ENCODE data around the gene C9orf78. TPM values are rescaled to one million over a fixed set of nuclear protein-coding genes. Genes with fewer than 3 reads are reported as not detected.

The C9orf78 gene, protein sequence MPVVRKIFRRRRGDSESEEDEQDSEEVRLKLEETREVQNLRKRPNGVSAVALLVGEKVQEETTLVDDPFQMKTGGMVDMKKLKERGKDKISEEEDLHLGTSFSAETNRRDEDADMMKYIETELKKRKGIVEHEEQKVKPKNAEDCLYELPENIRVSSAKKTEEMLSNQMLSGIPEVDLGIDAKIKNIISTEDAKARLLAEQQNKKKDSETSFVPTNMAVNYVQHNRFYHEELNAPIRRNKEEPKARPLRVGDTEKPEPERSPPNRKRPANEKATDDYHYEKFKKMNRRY
- 10 to 100 TPM; 25.2 to 39.8 (median 33.5) TPM for total RNA-seq
- long read RNA-seq, transcript C9orf78-201 (9 exons, 1,795 nt) = major isoform, 16 of 26 reads
- long read RNA-seq, partial matches to known transcripts = 4 of 26 reads
- long read RNA-seq, other reads (novel, unspliced or antisense) = 6 of 26 reads

DNA sequence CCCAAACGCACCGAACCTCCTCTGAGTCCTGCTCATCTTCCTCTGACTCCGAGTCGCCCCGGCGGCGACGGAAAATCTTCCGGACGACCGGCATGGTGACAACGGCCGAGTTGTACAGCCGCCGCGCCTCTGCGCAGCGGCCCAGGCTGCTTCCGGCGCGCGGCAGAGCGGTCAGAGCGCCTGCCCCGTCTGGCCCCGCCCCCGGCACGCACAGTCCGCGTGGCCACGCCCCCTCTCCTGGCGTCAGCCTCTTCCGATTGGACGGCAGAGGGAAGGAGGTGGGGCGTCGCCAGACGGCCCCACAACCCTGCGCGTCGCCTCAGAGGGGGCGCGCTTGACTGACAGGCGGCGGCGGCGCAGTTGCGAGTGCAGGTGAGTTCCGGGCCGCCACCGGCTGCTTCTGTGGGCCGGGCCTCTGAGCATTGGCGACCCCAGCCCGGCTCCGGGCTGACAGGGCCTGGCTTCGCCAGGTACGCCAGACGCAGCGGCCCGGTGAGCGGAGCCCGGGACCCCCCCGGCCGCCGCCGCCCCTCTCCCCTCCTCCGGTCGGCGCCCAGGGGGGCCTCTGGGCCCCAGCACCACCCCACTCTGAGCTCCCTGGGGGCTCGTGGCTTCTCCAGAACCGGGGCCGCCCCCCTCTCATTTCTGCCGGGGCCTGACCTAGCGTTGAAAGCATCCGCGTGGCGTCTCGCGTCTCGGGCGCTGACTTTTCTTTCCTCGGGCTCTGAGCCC lies at the start of gene C9orf78, which contains the start of gene USP20:
Gene C9orf78 (minus strand): TSS at position 148 of the 732 bp plus-strand sequence. CDS start 54 bp downstream, at position 94.
Gene USP20 (plus strand): TSS at position 331 of the 732 bp plus-strand sequence. CDS start 17,098 bp downstream, outside the sequence.
- peaks cover 0 to 18% (median 4%) of the 10 kb centered on the region in 4 donors for H3K4me1 ChIP-seq
- H3K27ac ChIP-seq = peak within 1 kb of the TSS; percentile 45 to 83 (median 83)
- TF ChIP-seq CTCF (IDR thresholded peaks at IDR 0.05) (peak in 2 of 4 donors; percentile 10 to 27), POLR2A (IDR thresholded peaks at IDR 0.05) (peak; percentile 90)
- peak; percentile 97 to 98 (median 98) for DNase-seq
- peak within 1 kb of the TSS; percentile 68 to 98 (median 98) for H3K4me3 ChIP-seq
- H3K36me3 ChIP-seq = peaks cover 9 to 32% (median 16%) of the 10 kb centered on the region in 4 donors
- WGBS (ENCODE audit: insufficient coverage, low coverage, low lambda C conversion rate, missing lambda C conversion rate) = 0% methylated on average over 3 of the region's 81 CpGs
- peak; percentile 98 to 99 (median 99) for ATAC-seq
- intact Hi-C loops (cut with DNase I) = no loop called here
- H3K27me3 ChIP-seq = no peaks in the 10 kb centered on the region
- no peaks in the 10 kb centered on the region for H3K9me3 ChIP-seq

DNA sequence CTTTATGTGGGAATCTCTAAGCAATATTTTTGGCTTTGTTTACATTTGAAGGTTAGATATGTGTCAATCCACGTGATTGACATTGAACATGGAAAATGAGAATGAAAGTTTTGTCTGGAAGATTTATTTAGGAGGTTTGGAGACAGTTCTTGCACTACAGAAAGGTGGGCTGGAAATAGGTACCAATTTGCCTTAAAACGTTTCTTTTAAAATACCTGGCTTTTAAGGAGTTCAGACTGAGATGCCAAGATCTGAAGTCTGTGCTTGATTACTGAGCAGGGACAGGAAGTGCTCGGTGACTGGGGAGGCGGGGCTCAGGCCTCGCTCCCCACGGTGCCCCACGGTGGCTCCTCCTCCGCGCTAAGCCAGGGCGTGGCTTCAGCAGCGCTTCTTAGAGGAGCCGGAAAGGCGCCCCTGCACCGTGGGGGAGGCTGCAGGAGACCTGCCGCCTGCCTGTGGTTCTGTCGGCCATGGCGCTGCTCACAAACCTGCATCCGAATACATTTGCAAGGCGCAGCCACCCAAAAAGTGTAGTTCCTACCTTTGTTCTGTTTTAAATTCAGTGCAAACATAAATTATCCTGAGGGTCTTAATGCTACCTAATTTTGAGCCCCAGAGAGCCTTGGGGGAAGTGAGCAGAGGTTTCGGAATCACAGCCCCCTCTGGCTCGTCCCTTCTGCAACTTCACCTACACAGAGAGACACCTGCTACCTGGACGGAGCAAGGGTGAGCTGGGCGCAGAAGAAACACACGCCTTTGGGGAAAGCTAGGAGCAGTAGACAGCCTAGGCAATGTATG lies 49.3 kb upstream of the C9orf78 start:
- WGBS (ENCODE audit: insufficient coverage, low coverage, low lambda C conversion rate, missing lambda C conversion rate) = 1% methylated on average over 19 of the region's 24 CpGs
- Histone ChIP-seq H3K36me3 (peaks cover 0 to 13% (median 0%) of the 10 kb centered on the region in 4 donors), H3K27ac (peak overlapping the region; percentile 28 to 68 (median 60)), H3K27me3 (no peaks in the 10 kb centered on the region), H3K9me3 (no peaks in the 10 kb centered on the region), H3K4me1 (peaks cover 0 to 25% (median 2%) of the 10 kb centered on the region in 4 donors), H3K4me3 (peak overlapping the region; percentile 12 to 49 (median 26))
- TF ChIP-seq POLR2A (IDR thresholded peaks at IDR 0.05) (peak; percentile 31), CTCF (IDR thresholded peaks at IDR 0.05) (no peak)
- DNase-seq (peak; percentile 89 to 93 (median 92)), ATAC-seq (peak; percentile 81 to 88 (median 86))
- intact Hi-C loops (cut with DNase I) = loop anchor here in 1 of 2 donors (10.0 kb wide), 1 partner anchor 220 kb away; no protein-coding TSS in a partner anchor

DNA sequence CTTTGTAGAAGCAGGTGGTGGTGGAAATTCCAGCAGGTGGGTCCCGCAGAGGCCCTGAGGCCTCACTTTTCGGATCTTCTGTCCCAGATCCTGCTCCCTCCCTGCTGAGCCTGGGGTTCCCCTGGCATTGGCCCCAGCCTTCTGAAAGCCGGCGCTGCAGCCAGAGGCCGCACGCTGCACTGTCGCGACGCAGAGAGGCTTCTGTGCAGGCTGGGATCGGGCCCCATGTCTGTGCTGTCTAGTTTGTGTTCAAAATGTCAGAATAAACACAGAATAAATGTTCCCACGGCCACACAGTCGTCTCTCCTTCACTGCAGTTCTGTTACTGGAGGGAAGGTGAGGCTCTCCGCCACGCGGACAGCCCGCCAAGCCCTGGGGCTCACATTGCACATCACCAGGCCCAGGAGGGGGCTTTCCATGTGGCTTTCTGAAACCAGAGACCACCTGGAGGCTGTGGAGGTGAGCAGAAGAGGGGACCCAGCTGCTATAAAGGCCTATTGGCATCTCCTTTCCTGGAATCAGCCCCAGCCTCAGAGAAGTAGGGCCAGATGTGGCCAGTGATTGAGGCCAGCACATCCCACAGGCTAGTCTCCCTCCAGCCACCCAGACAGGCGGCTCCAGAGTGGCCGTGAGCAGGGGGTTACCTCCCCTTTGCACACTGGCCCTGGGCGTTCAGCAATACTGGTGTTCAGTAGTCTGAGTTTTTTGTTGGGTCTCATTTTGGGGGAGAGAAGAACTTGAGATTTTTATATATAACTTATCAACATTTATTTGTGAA lies 46.7 kb upstream of the C9orf78 start:
- DNase-seq (no peak), ATAC-seq (no peak)
- H3K36me3 ChIP-seq = peaks cover 0 to 13% (median 0%) of the 10 kb centered on the region in 4 donors
- no peaks in the 10 kb centered on the region for H3K27me3 ChIP-seq
- no peaks in the 10 kb centered on the region for H3K9me3 ChIP-seq
- TF ChIP-seq POLR2A (IDR thresholded peaks at IDR 0.05) (no peak), CTCF (IDR thresholded peaks at IDR 0.05) (no peak)
- peaks cover 0 to 25% (median 2%) of the 10 kb centered on the region in 4 donors for H3K4me1 ChIP-seq
- intact Hi-C loops (cut with DNase I) = loop anchor here in 1 of 2 donors (10.0 kb wide), 1 partner anchor 223 kb away; no protein-coding TSS in a partner anchor
- no peak overlapping the region for H3K27ac ChIP-seq
- no peak overlapping the region for H3K4me3 ChIP-seq
- 94% methylated on average over 9 of the region's 19 CpGs for WGBS (ENCODE audit: insufficient coverage, low coverage, low lambda C conversion rate, missing lambda C conversion rate)
